HEK293 (cell line): ENCODE measurements around the gene SLC2A4.

Experiments used
- GLI2 ChIP-seq: fragments of 450-650 bp; formaldehyde crosslinking; IDR thresholded peaks from 2 replicates; pipeline ENCODE4; 2017; ENCODE audit warnings: missing biosample characterization, missing genetic modification characterization, low read depth, borderline replicate concordance
- IKZF3 ChIP-seq: fragments of 450-650 bp; IDR thresholded peaks from 2 replicates; pipeline ENCODE4 v1.5.0; 2018; ENCODE audit warnings: missing biosample characterization, mild to moderate bottlenecking, missing genetic modification characterization, moderate library complexity
- KLF7 ChIP-seq: fragments of 450-650 bp; formaldehyde crosslinking; IDR thresholded peaks from 2 replicates; pipeline ENCODE4 v1.5.1; 2016; ENCODE audit warnings: missing biosample characterization, missing genetic modification characterization, borderline replicate concordance
- KLF9 ChIP-seq: fragments of 450-650 bp; formaldehyde crosslinking; IDR thresholded peaks from 2 replicates; pipeline ENCODE4 v1.5.1; 2016; ENCODE audit warnings: missing biosample characterization, missing genetic modification characterization, low read depth
- PBX3 ChIP-seq: sonication (generic); formaldehyde crosslinking; IDR thresholded peaks from 2 replicates; pipeline ENCODE4 v1.8.1; 2022; ENCODE audit warnings: mild to moderate bottlenecking, moderate library complexity, missing genetic modification reagents
- REST ChIP-seq: fragments of 450-650 bp; formaldehyde crosslinking; IDR thresholded peaks from 2 replicates; pipeline ENCODE4 v1.5.1; 2016; ENCODE audit warnings: missing biosample characterization, missing genetic modification characterization
- TCF7L2 ChIP-seq: IDR thresholded peaks from 2 replicates; pipeline ENCODE4 v1.6.1; 2011; ENCODE audit warnings: low read depth, mild to moderate bottlenecking, inconsistent platforms, low read length, moderate library complexity, borderline replicate concordance
- TRIM28 ChIP-seq: IDR thresholded peaks from 2 replicates; pipeline ENCODE4 v1.6.1; 2011; ENCODE audit warnings: low read length, control low read depth, borderline replicate concordance
- ZBTB48 ChIP-seq: fragments of 450-650 bp; formaldehyde crosslinking; IDR thresholded peaks from 2 replicates; pipeline ENCODE4 v1.5.1; 2016; ENCODE audit warnings: missing biosample characterization, missing genetic modification characterization
- ZBTB7A ChIP-seq: fragments of 450-650 bp; formaldehyde crosslinking; IDR thresholded peaks from 2 replicates; pipeline ENCODE4 v1.5.1; 2016; ENCODE audit warnings: low read depth, missing biosample characterization, missing genetic modification characterization
- ZFHX2 ChIP-seq: fragments of 450-650 bp; formaldehyde crosslinking; conservative IDR thresholded peaks from 2 replicates; pipeline ENCODE4 v1.5.1; 2016; ENCODE audit warnings: missing biosample characterization, missing genetic modification characterization
- ZIC2 ChIP-seq: fragments of 450-650 bp; formaldehyde crosslinking; IDR thresholded peaks from 2 replicates; pipeline ENCODE4 v1.5.1; 2016; ENCODE audit warnings: missing biosample characterization, missing genetic modification characterization
- ZNF174 ChIP-seq: fragments of 450-650 bp; formaldehyde crosslinking; IDR thresholded peaks from 2 replicates; pipeline ENCODE4 v1.5.0; 2017; ENCODE audit warnings: missing biosample characterization, mild to moderate bottlenecking, missing genetic modification characterization
- ZNF175 ChIP-seq: fragments of 450-650 bp; formaldehyde crosslinking; IDR thresholded peaks from 2 replicates; pipeline ENCODE4 v1.5.1; 2016; ENCODE audit warnings: missing biosample characterization, missing genetic modification characterization
- ZNF18 ChIP-seq: fragments of 450-650 bp; formaldehyde crosslinking; IDR thresholded peaks from 2 replicates; pipeline ENCODE4 v1.5.1; 2016; ENCODE audit warnings: missing biosample characterization, missing genetic modification characterization
- ZNF391 ChIP-seq: fragments of 450-650 bp; formaldehyde crosslinking; IDR thresholded peaks from 2 replicates; pipeline ENCODE4 v1.5.1; 2016; ENCODE audit warnings: low read depth, missing biosample characterization, missing genetic modification characterization, borderline replicate concordance
- ZNF521 ChIP-seq: fragments of 450-650 bp; formaldehyde crosslinking; IDR thresholded peaks from 2 replicates; pipeline ENCODE4 v1.5.1; 2017; ENCODE audit warnings: missing biosample characterization, mild to moderate bottlenecking, missing genetic modification characterization
- ZNF571 ChIP-seq: fragments of 450-650 bp; formaldehyde crosslinking; IDR thresholded peaks from 2 replicates; pipeline ENCODE4 v1.5.0; 2017; ENCODE audit warnings: missing biosample characterization, missing genetic modification characterization
- ZNF585B ChIP-seq: fragments of 450-650 bp; formaldehyde crosslinking; IDR thresholded peaks from 2 replicates; pipeline ENCODE4 v1.5.1; 2016; ENCODE audit warnings: missing biosample characterization, missing genetic modification characterization
- ZNF664 ChIP-seq: fragments of 450-650 bp; formaldehyde crosslinking; IDR thresholded peaks from 2 replicates; pipeline ENCODE4 v1.5.1; 2016; ENCODE audit warnings: missing biosample characterization, missing genetic modification characterization
- ZNF843 ChIP-seq: fragments of 450-650 bp; formaldehyde crosslinking; IDR thresholded peaks from 2 replicates; pipeline ENCODE4 v1.5.1; 2016; ENCODE audit warnings: missing biosample characterization, missing genetic modification characterization
- TF ChIP-seq, protein P1 (sequence below): fragments of 450-650 bp; formaldehyde crosslinking; IDR thresholded peaks from 2 replicates; pipeline ENCODE4 v1.5.1; 2016; ENCODE audit warnings: missing biosample characterization, missing genetic modification characterization
- TF ChIP-seq, protein P2 (sequence below): fragments of 450-650 bp; formaldehyde crosslinking; IDR thresholded peaks from 2 replicates; pipeline ENCODE4 v1.5.1; 2016; ENCODE audit warnings: missing biosample characterization, missing genetic modification characterization
- TF ChIP-seq, protein P3 (sequence below): fragments of 450-650 bp; formaldehyde crosslinking; conservative IDR thresholded peaks from 2 replicates; pipeline ENCODE4 v1.5.1; 2016; ENCODE audit warnings: low read depth, missing biosample characterization, missing genetic modification characterization

The SLC2A4 gene

DNA sequence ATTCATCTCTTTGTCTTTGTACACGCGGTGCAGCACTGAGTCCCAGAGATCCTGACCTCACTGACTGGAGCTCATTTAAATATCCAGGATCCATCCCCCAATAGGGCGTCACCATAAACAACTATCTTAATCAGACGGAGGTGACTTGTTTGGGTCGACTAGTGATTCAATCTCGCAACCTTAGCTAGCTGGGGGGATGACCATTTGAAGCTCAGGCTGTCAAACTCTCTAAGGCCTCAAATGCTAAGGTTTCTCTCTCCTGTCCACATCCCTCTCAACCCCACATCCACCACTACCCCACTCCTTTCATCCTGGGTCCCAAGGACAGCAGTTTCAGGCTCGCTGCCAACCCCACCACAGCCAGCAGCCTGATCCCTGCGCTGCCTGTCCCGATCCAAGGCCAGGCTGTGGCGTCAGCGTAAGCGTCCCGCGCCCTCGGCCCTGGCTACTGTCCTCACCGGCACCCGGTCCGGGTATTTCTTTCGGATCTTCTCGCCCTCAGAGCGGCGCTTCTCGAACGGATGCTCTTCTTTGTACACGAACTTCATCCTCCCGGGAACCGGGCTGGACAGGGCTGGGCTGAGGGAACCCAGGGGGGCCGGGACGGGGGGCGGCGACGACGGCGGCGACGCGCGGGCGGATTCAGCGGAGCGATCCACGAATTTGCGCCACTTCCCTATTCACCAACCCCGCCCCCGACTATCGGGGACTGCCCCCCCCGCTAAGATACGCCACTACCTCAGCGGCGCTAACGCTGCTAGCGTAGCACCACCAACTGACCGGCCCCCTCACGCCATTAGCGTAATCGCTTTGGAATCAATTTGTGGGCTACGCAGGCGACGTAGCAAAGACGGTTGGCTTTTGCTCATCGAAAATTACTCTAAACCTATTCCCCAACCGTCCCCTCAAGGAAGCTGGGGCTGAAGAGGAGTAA lies 39.5 kb upstream of the SLC2A4 start, which contains the start of gene GABARAP (continued):
- TF ChIP-seq, protein P1, sequence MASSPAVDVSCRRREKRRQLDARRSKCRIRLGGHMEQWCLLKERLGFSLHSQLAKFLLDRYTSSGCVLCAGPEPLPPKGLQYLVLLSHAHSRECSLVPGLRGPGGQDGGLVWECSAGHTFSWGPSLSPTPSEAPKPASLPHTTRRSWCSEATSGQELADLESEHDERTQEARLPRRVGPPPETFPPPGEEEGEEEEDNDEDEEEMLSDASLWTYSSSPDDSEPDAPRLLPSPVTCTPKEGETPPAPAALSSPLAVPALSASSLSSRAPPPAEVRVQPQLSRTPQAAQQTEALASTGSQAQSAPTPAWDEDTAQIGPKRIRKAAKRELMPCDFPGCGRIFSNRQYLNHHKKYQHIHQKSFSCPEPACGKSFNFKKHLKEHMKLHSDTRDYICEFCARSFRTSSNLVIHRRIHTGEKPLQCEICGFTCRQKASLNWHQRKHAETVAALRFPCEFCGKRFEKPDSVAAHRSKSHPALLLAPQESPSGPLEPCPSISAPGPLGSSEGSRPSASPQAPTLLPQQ (tag by site-specific recombination) = 0 out of 2 replicates have a peak, but pooled peaks have one; percentile 49
- TF ChIP-seq REST (tag by site-specific recombination) = peak; percentile 81
- no peak for TF ChIP-seq ZNF585B (tag by site-specific recombination)
- peak; percentile 44; the same call in 1 of the 2 replicates for TF ChIP-seq IKZF3 (tag by site-specific recombination)
- peak; percentile 66 for TF ChIP-seq ZFHX2
- no peak for TF ChIP-seq ZNF175 (tag by site-specific recombination)
- TF ChIP-seq, protein P2, sequence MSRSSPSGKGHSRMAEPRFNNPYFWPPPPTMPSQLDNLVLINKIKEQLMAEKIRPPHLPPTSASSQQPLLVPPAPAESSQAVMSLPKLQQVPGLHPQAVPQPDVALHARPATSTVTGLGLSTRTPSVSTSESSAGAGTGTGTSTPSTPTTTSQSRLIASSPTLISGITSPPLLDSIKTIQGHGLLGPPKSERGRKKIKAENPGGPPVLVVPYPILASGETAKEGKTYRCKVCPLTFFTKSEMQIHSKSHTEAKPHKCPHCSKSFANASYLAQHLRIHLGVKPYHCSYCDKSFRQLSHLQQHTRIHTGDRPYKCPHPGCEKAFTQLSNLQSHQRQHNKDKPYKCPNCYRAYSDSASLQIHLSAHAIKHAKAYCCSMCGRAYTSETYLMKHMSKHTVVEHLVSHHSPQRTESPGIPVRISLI (tag by site-specific recombination) = no peak
- peak; percentile 48; the same call in 1 of the 2 replicates for TF ChIP-seq PBX3 (CRISPR knock-in tag)
- TF ChIP-seq KLF7 (tag by site-specific recombination) = peak; percentile 66; the same call in 1 of the 2 replicates
- TF ChIP-seq, protein P3, sequence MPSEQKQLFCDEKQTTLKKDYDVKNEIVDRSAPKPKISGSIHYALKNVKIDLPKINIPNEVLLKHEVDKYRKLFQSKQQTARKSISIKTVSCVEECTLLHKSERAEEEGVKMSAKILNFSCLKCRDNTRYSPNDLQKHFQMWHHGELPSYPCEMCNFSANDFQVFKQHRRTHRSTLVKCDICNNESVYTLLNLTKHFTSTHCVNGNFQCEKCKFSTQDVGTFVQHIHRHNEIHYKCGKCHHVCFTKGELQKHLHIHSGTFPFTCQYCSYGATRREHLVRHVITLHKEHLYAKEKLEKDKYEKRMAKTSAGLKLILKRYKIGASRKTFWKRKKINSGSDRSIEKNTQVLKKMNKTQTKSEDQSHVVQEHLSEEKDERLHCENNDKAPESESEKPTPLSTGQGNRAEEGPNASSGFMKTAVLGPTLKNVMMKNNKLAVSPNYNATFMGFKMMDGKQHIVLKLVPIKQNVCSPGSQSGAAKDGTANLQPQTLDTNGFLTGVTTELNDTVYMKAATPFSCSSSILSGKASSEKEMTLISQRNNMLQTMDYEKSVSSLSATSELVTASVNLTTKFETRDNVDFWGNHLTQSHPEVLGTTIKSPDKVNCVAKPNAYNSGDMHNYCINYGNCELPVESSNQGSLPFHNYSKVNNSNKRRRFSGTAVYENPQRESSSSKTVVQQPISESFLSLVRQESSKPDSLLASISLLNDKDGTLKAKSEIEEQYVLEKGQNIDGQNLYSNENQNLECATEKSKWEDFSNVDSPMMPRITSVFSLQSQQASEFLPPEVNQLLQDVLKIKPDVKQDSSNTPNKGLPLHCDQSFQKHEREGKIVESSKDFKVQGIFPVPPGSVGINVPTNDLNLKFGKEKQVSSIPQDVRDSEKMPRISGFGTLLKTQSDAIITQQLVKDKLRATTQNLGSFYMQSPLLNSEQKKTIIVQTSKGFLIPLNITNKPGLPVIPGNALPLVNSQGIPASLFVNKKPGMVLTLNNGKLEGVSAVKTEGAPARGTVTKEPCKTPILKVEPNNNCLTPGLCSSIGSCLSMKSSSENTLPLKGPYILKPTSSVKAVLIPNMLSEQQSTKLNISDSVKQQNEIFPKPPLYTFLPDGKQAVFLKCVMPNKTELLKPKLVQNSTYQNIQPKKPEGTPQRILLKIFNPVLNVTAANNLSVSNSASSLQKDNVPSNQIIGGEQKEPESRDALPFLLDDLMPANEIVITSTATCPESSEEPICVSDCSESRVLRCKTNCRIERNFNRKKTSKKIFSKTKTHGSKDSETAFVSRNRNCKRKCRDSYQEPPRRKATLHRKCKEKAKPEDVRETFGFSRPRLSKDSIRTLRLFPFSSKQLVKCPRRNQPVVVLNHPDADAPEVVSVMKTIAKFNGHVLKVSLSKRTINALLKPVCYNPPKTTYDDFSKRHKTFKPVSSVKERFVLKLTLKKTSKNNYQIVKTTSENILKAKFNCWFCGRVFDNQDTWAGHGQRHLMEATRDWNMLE = no peak
- no peak for TF ChIP-seq ZNF664
- peak; percentile 60 for TF ChIP-seq ZIC2
- TF ChIP-seq TCF7L2 = no peak
- TF ChIP-seq ZNF18 (tag by site-specific recombination) = no peak
- TF ChIP-seq ZNF521 = no peak
- TF ChIP-seq KLF9 (tag by site-specific recombination) = peak; percentile 86
- TF ChIP-seq ZNF843 (tag by site-specific recombination) = peak; percentile 54; the same call in 1 of the 2 replicates
- no peak for TF ChIP-seq ZNF571 (tag by site-specific recombination)
- TF ChIP-seq TRIM28 = no peak
- TF ChIP-seq ZNF174 (tag by site-specific recombination) = no peak
- TF ChIP-seq ZBTB7A (tag by site-specific recombination) = peak; percentile 82; the same call in 1 of the 2 replicates
- no peak for TF ChIP-seq GLI2 (tag by site-specific recombination)
- peak; percentile 74; the same call in 1 of the 2 replicates for TF ChIP-seq ZNF391 (tag by site-specific recombination)
- peak; percentile 92 for TF ChIP-seq ZBTB48
